ENCODE data around the gene OPRL1. TPM values are rescaled to one million over a fixed set of nuclear protein-coding genes. Genes with fewer than 3 reads are reported as not detected.

The OPRL1 gene
- total RNA-seq, 1 experiment from 2014 or later, result 3.9 TPM

DNA sequence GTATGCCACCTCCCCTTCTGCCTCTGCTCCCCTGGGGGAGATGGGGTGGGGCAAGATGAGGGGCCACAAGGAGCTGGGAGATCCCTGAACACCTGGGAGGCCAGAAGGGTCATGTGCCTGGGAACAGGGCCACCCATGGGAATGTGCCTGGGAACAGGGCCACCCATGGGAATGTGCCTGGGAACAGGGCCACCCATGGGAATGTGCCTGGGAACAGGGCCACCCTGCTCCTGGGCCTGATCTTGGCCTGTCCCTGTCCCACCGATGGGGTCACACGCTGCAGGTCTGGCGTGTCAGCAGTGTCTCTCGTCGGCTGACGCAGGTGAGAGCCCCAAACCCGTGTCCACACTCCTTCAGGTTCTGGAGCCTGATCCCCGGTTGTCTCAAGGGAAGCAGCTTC lies 4.9 kb upstream of the OPRL1 start:
- H3K27me3 ChIP-seq, result no peaks in the 10 kb centered on the region
- peaks cover 19% of the 10 kb centered on the region for H3K36me3 ChIP-seq
- H3K4me3 ChIP-seq, result no peak overlapping the region
- H3K9me3 ChIP-seq, result no peaks in the 10 kb centered on the region
- no peak for DNase-seq

DNA sequence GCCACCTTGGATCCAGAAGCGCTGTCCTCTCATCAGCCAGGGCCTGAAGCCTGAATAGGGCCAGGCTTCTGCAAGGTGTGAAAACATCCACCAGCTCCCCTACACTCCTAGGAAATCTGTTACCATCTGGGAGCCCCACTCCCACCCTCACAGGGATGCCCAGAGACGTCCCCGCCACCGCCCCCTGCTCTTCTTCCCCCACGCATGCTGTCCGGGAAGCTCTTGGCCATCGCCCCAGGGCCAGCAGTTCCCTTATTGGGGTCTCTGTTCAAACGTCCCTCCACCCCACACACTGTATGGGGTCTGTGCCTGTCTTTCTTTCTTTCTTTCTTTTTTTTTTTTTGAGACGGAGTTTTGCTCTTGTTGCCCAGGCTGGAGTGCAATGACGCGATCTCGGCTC lies 4.3 kb upstream of the OPRL1 start:
- peaks cover 19% of the 10 kb centered on the region for H3K36me3 ChIP-seq
- no peaks in the 10 kb centered on the region for H3K27me3 ChIP-seq
- H3K9me3 ChIP-seq, result no peaks in the 10 kb centered on the region
- DNase-seq, result no peak
- H3K4me3 ChIP-seq, result no peak overlapping the region

DNA sequence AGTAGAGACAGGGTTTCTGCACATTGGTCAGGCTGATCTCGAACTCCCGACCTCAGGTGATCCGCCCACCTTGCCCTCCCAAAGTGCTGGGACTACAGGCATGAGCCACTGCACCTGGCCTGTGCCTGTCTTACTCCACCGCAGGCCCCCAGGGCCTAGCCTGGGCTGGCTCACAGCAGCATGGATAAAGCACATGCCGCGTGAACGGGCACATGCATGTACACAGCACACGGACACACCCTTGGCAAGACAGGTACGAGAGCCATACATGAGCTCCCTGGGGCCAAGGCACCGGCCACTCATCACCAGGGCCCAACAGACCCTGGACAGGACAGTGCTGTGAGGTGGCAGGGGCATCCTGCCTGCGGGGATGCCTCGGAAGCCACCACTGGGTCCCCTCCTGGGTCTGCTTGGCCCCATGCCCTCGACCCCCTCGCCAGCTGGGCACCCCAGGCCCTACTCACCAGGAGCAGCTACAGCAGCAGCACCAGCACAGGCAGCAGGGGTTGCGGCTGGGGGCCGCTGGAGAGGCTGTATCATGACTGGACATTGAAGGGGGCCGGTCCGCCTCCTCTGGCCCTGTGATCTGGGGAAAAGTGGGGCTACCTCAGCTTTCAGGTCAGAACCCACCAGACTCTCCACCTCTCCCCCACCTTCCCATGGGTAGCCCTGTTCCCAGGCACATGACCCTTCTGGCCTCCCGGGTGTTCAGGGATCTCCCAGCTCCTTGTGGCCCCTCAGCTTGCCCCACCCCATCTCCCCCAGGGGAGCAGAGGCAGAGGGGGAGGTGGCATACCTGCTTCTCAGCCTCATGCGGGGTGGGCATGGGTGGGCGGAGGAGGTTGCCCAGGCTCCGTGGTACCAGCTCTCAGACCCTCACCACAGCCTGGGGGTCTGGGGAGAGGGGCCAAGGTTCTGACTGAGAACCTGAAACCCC lies 3.6 kb upstream of the OPRL1 start:
- H3K36me3 ChIP-seq, result peaks cover 19% of the 10 kb centered on the region
- no peaks in the 10 kb centered on the region for H3K9me3 ChIP-seq
- no peak overlapping the region for H3K4me3 ChIP-seq
- H3K27me3 ChIP-seq, result no peaks in the 10 kb centered on the region
- no peak for DNase-seq

DNA sequence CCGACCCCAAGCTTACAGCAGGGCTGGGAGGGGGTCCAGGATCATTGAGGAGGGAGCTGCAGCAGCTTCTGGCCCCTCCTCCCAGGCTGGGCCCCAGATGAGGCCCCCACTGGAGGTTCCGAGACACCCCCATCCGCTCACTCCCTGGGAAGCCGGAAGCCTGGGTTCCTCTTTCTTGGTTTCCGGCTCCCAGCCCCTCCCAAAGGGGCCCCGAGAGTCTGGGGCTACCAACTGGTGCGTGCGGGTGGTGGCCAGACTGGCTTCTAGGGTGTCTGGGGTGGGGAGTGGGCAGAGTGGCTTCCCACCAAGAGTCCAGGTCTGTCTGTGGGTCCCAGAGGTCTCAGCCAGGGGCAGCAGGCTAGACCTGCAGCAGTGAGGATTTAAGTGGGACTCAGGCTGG lies 2.8 kb upstream of the OPRL1 start:
- Histone ChIP-seq H3K27me3 (no peaks in the 10 kb centered on the region), H3K36me3 (peaks cover 19% of the 10 kb centered on the region), H3K4me3 (no peak overlapping the region), H3K9me3 (no peaks in the 10 kb centered on the region)
- no peak for DNase-seq

DNA sequence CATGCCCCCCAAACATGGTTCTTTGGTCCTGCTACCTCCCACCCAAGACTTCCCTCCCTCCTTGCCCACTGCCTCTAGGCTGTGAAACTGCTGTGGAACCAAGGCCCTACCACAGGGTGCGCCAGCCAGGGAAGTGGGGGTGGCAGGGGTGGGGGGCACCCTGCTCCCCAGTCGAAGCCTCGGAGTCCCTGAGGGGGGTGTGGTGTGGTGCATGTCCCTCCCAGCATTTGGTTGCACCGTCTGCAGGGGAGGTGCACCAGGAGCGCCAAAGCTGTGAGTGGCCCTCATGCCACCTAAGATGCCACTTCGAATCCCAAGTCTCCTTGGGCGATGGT lies 2.4 kb upstream of the OPRL1 start:
- Histone ChIP-seq H3K4me3 (no peak overlapping the region), H3K9me3 (no peaks in the 10 kb centered on the region), H3K27me3 (no peaks in the 10 kb centered on the region), H3K36me3 (peaks cover 16% of the 10 kb centered on the region)
- no peak for DNase-seq

DNA sequence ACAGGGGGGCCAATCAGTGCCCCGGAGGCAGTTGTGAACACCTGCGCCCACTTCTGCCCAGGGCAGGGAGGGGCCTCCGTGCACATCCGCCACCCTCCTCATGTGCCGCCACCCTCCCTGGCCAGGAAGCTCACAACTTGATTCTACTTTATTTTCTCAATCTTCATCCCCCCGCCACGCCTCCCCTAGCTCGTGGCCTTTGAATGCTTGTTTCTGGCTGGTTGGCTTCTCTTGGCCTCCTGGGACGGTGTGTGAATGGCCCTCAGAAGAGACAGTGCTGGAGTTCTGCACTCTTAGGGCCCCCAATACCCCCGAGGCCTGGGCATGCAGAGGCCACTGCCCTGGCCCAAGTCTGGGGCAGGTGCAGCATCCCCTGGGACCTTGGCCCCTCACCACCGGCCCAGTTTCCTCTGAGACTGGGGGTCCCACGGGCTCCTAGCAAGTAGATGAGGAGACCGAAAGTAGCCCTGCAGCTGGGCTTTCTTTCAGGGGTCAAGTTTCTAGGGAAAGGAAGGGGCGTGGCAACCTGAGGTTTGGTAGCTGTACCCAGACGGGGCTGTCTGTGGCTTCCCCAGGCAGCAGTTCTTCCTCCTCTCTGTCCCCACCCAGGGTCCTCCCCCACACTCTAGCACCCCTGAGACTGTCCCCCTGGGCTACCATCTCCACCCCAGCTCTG lies 1.9 kb upstream of the OPRL1 start:
- Histone ChIP-seq H3K4me3 (peak overlapping the region; percentile 94; the same call in 1 of the 2 replicates), H3K36me3 (peaks cover 16% of the 10 kb centered on the region), H3K27me3 (no peaks in the 10 kb centered on the region), H3K9me3 (no peaks in the 10 kb centered on the region)
- no peak for DNase-seq

DNA sequence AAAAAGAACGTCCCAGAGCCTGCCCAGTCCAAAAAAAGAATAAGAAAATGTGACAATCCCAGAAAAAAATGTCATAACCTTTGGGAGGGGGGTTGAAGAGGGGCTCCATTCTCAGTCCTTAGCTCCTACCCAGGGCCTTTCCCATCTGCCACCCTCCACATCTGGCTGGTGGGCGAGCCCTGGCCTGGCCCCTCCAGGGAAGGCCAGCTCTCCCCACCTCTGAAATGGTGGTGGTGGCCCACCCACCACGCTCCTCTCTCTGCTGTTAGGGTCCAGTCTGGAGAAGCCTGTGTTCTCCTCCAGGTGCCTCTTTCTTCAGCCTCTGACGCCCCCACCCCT lies 979 bp upstream of the OPRL1 start:
- no peaks in the 10 kb centered on the region for H3K27me3 ChIP-seq
- H3K9me3 ChIP-seq, result no peaks in the 10 kb centered on the region
- DNase-seq, result no peak
- H3K36me3 ChIP-seq, result peaks cover 10% of the 10 kb centered on the region
- H3K4me3 ChIP-seq, result peak overlapping the region; percentile 94

DNA sequence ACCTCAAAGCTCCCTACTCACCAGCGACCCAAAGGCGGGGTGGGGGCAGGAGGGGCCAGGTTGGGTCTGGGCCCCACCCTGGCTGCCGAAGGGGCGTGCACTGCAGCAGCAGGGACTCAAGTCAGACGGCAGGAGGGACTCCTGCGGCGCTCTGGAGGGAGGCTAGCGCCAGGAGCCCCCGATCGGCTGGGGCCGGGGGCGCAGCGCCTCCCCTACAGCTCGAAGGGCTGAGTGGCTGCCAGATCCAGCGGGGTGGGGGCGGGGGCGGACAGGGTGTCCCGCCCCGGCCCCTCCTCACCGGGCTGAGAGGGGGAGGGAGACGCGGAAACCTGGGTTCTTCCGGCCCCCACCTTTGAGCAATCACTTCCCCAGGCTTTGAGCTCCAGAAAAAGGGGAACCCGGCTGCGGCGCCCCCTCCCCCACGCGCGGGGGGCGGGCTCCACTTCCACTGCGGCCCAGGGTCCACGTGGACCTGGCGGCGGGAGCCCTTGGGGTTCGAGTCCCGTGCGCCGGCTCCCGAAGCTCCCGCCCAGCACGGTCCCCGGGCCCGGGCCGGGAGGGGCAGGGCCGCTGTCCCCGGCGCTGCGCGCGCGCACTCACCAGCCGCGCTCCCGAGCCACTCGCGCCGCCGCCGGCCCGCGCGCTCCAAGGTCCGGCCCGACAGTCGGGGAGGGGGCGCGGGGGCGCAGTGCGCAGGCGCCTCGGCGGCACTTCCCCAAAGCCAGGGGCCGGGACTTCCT lies 439 bp upstream of the OPRL1 start, which contains the start of gene RGS19:
Gene RGS19 (minus strand): TSS at position 246 of the 740 bp plus-strand sequence. CDS start 2,632 bp downstream, outside the sequence.
- Histone ChIP-seq H3K9me3 (no peaks in the 10 kb centered on the region), H3K27me3 (no peaks in the 10 kb centered on the region), H3K4me3 (peak within 1 kb of the TSS; percentile 94), H3K36me3 (peaks cover 6% of the 10 kb centered on the region)
- DNase-seq, result peak; percentile 85

DNA sequence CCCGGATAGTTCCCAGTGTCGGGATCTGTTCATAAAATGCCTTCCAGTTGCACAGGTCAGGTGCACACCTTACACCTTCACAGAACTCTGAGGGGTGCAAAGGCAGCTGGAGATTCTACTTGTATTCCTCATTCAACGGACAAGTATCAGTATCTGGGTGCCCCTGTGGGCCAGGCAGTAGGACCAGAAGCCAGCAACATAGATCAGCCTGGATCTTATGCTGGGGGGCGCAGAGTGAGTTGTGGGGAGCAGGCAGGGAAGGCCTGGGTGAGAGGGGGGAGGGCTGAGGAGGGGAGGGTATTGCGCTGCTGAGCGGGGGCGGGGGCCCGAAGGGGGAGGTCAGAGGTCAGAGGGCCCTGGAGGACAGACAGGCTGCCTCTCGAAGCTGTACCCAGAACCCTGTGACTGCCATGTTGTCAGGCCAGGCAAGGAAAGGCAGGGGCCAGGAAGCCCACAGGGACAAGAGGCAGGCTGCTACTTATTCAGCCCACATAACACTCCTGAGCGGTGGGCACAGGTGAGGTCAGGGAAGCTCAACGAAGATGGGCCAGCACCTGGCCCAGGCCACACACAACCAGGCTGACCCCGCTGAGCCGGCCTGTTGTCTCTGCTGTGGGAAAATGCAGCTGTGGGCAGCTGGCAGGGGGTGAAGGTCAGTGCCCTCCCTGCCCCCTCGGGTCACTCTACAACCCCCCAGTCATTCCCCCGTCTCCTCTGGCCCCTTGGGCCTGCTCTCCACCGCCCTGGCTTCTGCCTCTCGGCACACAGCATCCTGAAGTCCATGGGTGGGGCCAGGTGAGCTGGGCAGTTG lies 1.1 kb downstream of the OPRL1 start:
- Histone ChIP-seq H3K36me3 (peaks cover 5% of the 10 kb centered on the region), H3K27me3 (no peaks in the 10 kb centered on the region), H3K4me3 (no peak overlapping the region), H3K9me3 (no peaks in the 10 kb centered on the region)
- DNase-seq, result no peak

DNA sequence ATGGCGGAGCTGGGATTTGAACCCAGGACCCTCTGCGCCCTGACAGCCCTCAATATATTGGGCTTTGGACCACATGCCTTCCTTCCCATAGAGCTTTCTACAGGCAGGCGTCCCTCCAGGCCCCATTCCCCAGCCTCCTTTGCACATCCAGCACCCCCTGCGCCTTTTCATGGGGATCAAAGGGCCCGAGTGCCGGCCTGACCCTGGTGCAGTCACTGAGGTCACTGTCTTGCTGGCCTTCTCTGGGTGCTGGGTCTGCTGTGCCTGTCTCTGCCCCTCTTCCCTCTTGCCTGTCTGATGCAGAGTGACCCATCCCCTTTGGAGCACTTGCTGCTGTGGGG lies 1.7 kb downstream of the OPRL1 start:
- no peaks in the 10 kb centered on the region for H3K27me3 ChIP-seq

DNA sequence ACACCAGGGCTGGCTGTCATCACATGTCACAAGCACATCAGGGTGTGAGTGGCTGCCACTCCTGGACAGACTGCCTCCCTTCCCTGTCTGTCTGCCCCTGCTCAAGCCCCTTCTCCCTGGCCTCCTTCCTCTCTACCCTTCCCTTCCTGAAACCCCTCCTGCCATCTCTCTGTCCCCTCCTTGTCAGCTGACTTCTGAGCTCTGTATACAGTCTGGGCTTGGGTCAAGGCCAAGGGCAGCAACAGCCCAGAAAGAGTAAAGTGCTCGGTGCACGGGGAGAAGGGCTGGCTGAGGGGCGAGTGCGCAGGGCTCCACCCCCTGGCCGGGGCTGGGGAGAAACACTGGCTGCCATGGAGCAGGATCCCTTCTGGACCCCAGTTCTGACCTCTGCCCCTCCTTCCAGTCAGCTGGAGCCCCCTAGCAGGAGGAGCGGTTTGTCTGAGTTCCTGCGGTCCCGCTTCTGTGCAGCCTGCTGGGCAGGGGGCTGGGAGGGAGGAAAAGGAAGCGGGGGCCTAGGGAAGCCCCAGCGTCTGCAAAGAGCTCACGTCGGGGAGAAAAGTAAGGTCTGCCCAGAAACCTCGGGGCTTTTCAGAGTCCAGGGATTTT lies 2.3 kb downstream of the OPRL1 start:
- no peaks in the 10 kb centered on the region; the same call in 1 of the 2 replicates for H3K36me3 ChIP-seq
- no peak overlapping the region for H3K4me3 ChIP-seq
- no peaks in the 10 kb centered on the region for H3K27me3 ChIP-seq
- no peaks in the 10 kb centered on the region for H3K9me3 ChIP-seq
- no peak for DNase-seq

More for the DNA sequence above, 1.7 kb downstream of the OPRL1 start:
- no peaks in the 10 kb centered on the region; the same call in 1 of the 2 replicates for H3K36me3 ChIP-seq
- H3K9me3 ChIP-seq, result no peaks in the 10 kb centered on the region
- no peak overlapping the region for H3K4me3 ChIP-seq
- no peak for DNase-seq

DNA sequence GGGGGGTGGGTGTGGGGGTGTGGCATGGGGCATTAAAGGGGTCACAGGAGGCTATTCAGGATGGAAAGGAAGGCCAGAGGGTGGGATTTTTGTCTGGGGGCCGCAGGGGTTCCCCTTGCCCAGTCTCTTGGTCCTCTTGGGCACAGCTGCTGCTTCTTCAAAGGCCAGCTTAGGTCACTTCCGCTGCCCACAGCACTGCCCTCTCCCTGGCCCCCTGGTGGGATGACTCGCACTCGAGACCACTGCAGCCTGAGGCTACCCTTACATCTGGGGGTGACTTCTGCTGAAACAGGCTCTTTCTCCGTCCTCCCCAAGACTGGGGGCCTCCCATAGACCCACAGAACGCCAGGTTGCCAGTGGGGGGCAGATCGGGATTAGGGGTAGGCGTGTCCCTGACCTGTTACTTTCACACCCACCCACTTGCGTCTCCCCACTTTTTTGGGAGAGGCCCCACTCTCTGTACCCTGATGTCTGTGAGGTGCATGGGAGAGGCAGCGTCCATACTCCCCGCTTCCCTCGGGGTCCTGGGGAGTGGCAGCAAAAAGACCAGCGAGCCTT lies 3.0 kb downstream of the OPRL1 start:
- Histone ChIP-seq H3K36me3 (no peaks in the 10 kb centered on the region), H3K27me3 (no peaks in the 10 kb centered on the region), H3K9me3 (no peaks in the 10 kb centered on the region), H3K4me3 (peak overlapping the region; percentile 52)
- peak; percentile 45 for DNase-seq

DNA sequence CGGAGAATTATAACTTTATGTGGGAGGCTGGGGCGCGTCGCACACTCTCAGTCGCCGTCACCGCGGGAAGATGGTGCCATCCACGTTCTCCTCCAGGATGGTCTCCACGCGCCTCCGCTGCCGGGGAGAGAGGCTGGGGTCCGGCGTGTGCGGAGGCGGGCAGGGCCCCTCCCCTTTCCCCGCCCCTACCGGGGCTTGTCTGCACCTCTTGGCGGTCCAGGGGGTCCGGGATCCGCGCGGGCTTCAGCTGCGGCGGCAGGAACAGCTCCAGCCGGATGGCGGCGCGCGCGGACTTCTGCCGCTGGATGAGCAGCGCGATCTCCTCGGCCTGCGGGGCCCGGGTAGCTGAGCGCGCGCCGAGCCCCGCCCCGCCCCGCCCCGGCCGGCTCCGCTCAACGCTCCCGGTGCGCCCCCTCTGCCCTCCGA lies 3.5 kb downstream of the OPRL1 start:
- H3K9me3 ChIP-seq, result no peaks in the 10 kb centered on the region
- H3K4me3 ChIP-seq, result peak overlapping the region; percentile 52
- peak; percentile 89 for DNase-seq
- no peaks in the 10 kb centered on the region for H3K36me3 ChIP-seq
- no peaks in the 10 kb centered on the region for H3K27me3 ChIP-seq

DNA sequence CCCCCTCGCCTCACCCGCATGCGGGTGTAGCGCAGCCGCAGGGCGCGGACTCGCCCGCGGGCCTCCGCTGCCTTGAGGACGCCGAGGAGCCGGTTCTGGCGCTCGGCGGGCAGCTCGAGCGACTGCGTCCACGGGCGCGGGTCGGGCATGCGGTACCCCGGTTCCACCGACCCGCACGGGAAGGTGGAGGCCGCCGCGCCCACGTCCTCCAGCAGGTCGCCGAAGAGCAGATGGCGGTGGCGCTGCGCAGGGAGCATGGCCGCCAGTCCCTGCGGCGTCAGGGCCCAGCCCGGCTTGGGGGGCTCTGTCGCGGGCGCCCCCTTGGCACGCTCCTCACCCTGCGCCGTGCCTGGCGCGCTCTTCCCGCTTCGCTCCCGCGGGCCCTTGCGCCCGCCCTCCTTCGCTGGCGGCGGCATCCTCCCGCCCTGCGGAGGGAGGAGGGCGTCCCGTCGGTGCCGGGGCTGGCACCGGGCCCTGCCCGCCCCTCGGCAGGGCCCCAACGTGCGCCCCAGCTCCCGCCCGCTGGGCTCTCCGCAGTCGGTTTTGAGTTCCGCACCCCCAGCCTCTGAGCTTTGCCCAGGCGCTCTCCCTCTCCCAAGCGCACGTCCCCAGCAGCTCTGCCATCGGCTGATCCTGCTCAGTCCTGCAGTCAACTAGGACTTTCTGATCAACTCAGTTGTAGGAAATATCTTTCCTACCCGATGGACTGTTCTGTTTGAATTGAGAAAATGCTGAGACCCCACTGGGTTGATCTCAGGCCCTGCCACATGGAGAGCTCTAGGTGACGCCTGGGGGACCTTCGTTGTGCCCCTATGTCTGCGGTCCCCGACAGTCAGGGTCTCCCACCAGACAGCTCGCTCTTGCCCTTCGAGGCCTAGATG lies 4.2 kb downstream of the OPRL1 start, which contains the start of gene LKAAEAR1:
Gene LKAAEAR1 (minus strand): TSS at position 595 of the 881 bp plus-strand sequence. CDS start 179 bp downstream, at position 416.
- Histone ChIP-seq H3K9me3 (no peaks in the 10 kb centered on the region), H3K4me3 (peak within 1 kb of the TSS; percentile 52), H3K36me3 (no peaks in the 10 kb centered on the region), H3K27me3 (no peaks in the 10 kb centered on the region)
- DNase-seq, result no peak

DNA sequence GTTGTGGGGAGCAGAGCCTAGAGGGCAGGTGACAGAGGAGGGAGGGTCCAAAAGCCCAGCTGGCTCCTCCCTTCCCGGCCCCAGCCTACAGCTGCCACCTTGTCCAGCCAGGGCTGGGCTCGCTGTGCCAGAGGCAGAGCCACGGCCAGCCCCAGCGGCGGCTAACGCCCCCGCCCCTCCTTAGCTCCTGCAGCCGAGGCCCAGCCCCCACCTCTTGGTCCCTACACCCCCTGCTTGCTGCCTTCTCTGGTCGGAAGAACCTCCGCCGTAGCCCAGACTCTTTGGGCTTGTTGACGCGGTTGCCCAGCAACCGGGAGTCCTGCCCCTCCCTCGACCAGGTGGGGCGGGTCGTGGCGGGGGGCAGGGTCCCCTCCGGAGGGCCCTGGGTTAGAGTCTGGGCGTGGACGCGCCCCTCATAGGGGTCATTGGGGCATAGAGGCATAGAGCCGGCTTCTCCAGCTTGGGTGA lies 4.8 kb downstream of the OPRL1 start:
- H3K27me3 ChIP-seq, result no peaks in the 10 kb centered on the region
- H3K4me3 ChIP-seq, result no peak overlapping the region
- no peak for DNase-seq
- no peaks in the 10 kb centered on the region for H3K36me3 ChIP-seq
- no peaks in the 10 kb centered on the region for H3K9me3 ChIP-seq
